ENCODE measurements around the gene NIPAL3.
"Not testable (repeated sequence)": the region's sequence is repeated elsewhere in the genome, so short reads cannot be mapped to it uniquely, and the experiment has no call there.

NIPAL3 gene

GRCh38 chr1:24508911-24509310 is 93.3 kb downstream of the NIPAL3 start:
- H3K23ac ChIP-seq (ENCODE audit: low read depth, low read length, poor library complexity) = no peak overlapping the region
- no peaks in the 10 kb centered on the region for H3K36me3 ChIP-seq (replicated peaks in 1 of 2; ENCODE audit: control insufficient read depth in 2 of 2, insufficient read depth in 2 of 2, low read length in 2 of 2)
- H3K9ac ChIP-seq (ENCODE audit: low read depth, low read length, poor library complexity) = no peak overlapping the region
- H3K27ac ChIP-seq (replicated peaks; ENCODE audit: low read length) = no peak overlapping the region
- H2BK12ac ChIP-seq (ENCODE audit: low read length) = no peak overlapping the region
- no peak overlapping the region for H2BK15ac ChIP-seq (ENCODE audit: low read length)
- H3K9me3 ChIP-seq (replicated peaks in 1 of 2; ENCODE audit: control insufficient read depth in 2 of 2, insufficient read depth in 1 of 2, low read depth in 1 of 2, low read length in 2 of 2) = peaks cover 0 to 2% of the 10 kb centered on the region in 2 donors
- H2AFZ ChIP-seq (ENCODE audit: low read length) = no peak overlapping the region
- H3K4me2 ChIP-seq (ENCODE audit: insufficient read depth, low read length, poor library complexity, severe bottlenecking) = no peak overlapping the region
- H3K4me1 ChIP-seq (ENCODE audit: control insufficient read depth in 2 of 2, insufficient read depth in 1 of 2, low read depth in 1 of 2, low read length in 2 of 2) = peaks cover 0 to 4% of the 10 kb centered on the region in 2 donors
- no peak overlapping the region for H3K18ac ChIP-seq (ENCODE audit: low read length)
- WGBS, 2 donors (ENCODE audit: extremely low coverage in 2 of 2, insufficient read length in 2 of 2, insufficient replicate concordance in 1 of 2) = no CpG with 5 or more reads among the region's 5 CpGs
- H4K91ac ChIP-seq (ENCODE audit: low read depth, low read length, poor library complexity) = no peak overlapping the region
- no peaks in the 10 kb centered on the region for H3K79me1 ChIP-seq (ENCODE audit: low read depth, low read length)
- H2BK5ac ChIP-seq (ENCODE audit: low read length) = no peak overlapping the region
- H3K27me3 ChIP-seq (ENCODE audit: control insufficient read depth in 3 of 3, insufficient read depth in 3 of 3, low read depth in 1 of 3, low read length in 3 of 3) = peaks cover 0 to 35% (median 2%) of the 10 kb centered on the region in 3 experiments
- H3K4me3 ChIP-seq (ENCODE audit: low read length in 2 of 2) = no peak overlapping the region
- no peak overlapping the region for H4K8ac ChIP-seq (ENCODE audit: low read depth, low read length)
- no peak overlapping the region for H2AK5ac ChIP-seq (ENCODE audit: low read depth, low read length)
- DNase-seq (ENCODE audit: low spot score) = no peak
- no peak overlapping the region for H3K14ac ChIP-seq (ENCODE audit: low read length)
- H2BK120ac ChIP-seq (ENCODE audit: low read depth, low read length) = no peak overlapping the region
- H3K4ac ChIP-seq (ENCODE audit: low read length) = no peak overlapping the region

- no peak overlapping the region for H3K14ac ChIP-seq (ENCODE audit: low read length)
- H2BK120ac ChIP-seq (ENCODE audit: low read depth, low read length) = no peak overlapping the region
- H2BK5ac ChIP-seq (ENCODE audit: low read length) = no peak overlapping the region
- DNase-seq (ENCODE audit: low spot score) = no peak
- H3K4me3 ChIP-seq (ENCODE audit: low read length in 2 of 2) = no peak overlapping the region
- H3K36me3 ChIP-seq (replicated peaks in 1 of 2; ENCODE audit: control insufficient read depth in 2 of 2, insufficient read depth in 2 of 2, low read length in 2 of 2) = no peaks in the 10 kb centered on the region
- H3K79me1 ChIP-seq (ENCODE audit: low read depth, low read length) = no peaks in the 10 kb centered on the region
- H2BK12ac ChIP-seq (ENCODE audit: low read length) = no peak overlapping the region
- no peak overlapping the region for H3K4ac ChIP-seq (ENCODE audit: low read length)
- H4K8ac ChIP-seq (ENCODE audit: low read depth, low read length) = no peak overlapping the region
- H3K9ac ChIP-seq (ENCODE audit: low read depth, low read length, poor library complexity) = no peak overlapping the region
- H4K91ac ChIP-seq (ENCODE audit: low read depth, low read length, poor library complexity) = no peak overlapping the region
- H2AK5ac ChIP-seq (ENCODE audit: low read depth, low read length) = no peak overlapping the region
- H3K27me3 ChIP-seq (ENCODE audit: control insufficient read depth in 3 of 3, insufficient read depth in 3 of 3, low read depth in 1 of 3, low read length in 3 of 3) = peaks cover 0 to 6% (median 0%) of the 10 kb centered on the region in 3 experiments
- no peak overlapping the region for H3K23ac ChIP-seq (ENCODE audit: low read depth, low read length, poor library complexity)
- no peak overlapping the region for H3K27ac ChIP-seq (replicated peaks; ENCODE audit: low read length)
- no peaks in the 10 kb centered on the region for H3K9me3 ChIP-seq (replicated peaks in 1 of 2; ENCODE audit: control insufficient read depth in 2 of 2, insufficient read depth in 1 of 2, low read depth in 1 of 2, low read length in 2 of 2)
- no peak overlapping the region for H2BK15ac ChIP-seq (ENCODE audit: low read length)
- no peak overlapping the region for H3K18ac ChIP-seq (ENCODE audit: low read length)
- H3K4me2 ChIP-seq (ENCODE audit: insufficient read depth, low read length, poor library complexity, severe bottlenecking) = no peak overlapping the region
- WGBS, 2 donors (ENCODE audit: extremely low coverage in 2 of 2, insufficient read length in 2 of 2, insufficient replicate concordance in 1 of 2) = no CpG with 5 or more reads among the region's 2 CpGs
- peaks cover 0 to 1% of the 10 kb centered on the region in 2 donors for H3K4me1 ChIP-seq (ENCODE audit: control insufficient read depth in 2 of 2, insufficient read depth in 1 of 2, low read depth in 1 of 2, low read length in 2 of 2)
- H2AFZ ChIP-seq (ENCODE audit: low read length) = no peak overlapping the region
Measured at GRCh38 chr1:24513706-24514105, 98.1 kb downstream of the NIPAL3 start.

- Histone ChIP-seq H2BK120ac (ENCODE audit: low read depth, low read length) (no peak overlapping the region), H2BK5ac (ENCODE audit: low read length) (no peak overlapping the region), H3K4me2 (ENCODE audit: insufficient read depth, low read length, poor library complexity, severe bottlenecking) (no peak overlapping the region), H4K8ac (ENCODE audit: low read depth, low read length) (no peak overlapping the region), H3K18ac (ENCODE audit: low read length) (no peak overlapping the region), H3K9ac (ENCODE audit: low read depth, low read length, poor library complexity) (no peak overlapping the region), H2BK12ac (ENCODE audit: low read length) (no peak overlapping the region), H2AK5ac (ENCODE audit: low read depth, low read length) (no peak overlapping the region), H3K36me3 (replicated peaks in 1 of 2; ENCODE audit: control insufficient read depth in 2 of 2, insufficient read depth in 2 of 2, low read length in 2 of 2) (no peaks in the 10 kb centered on the region), H3K4me1 (ENCODE audit: control insufficient read depth in 2 of 2, insufficient read depth in 1 of 2, low read depth in 1 of 2, low read length in 2 of 2) (peaks cover 0 to 1% of the 10 kb centered on the region in 2 donors), H3K27me3 (ENCODE audit: control insufficient read depth in 3 of 3, insufficient read depth in 3 of 3, low read depth in 1 of 3, low read length in 3 of 3) (peaks cover 0 to 6% (median 0%) of the 10 kb centered on the region in 3 experiments), H4K91ac (ENCODE audit: low read depth, low read length, poor library complexity) (no peak overlapping the region), H3K14ac (ENCODE audit: low read length) (no peak overlapping the region), H3K4ac (ENCODE audit: low read length) (no peak overlapping the region), H2AFZ (ENCODE audit: low read length) (no peak overlapping the region), H3K4me3 (ENCODE audit: low read length in 2 of 2) (no peak overlapping the region), H3K9me3 (replicated peaks in 1 of 2; ENCODE audit: control insufficient read depth in 2 of 2, insufficient read depth in 1 of 2, low read depth in 1 of 2, low read length in 2 of 2) (no peaks in the 10 kb centered on the region), H2BK15ac (ENCODE audit: low read length) (no peak overlapping the region), H3K79me1 (ENCODE audit: low read depth, low read length) (no peaks in the 10 kb centered on the region), H3K23ac (ENCODE audit: low read depth, low read length, poor library complexity) (no peak overlapping the region), H3K27ac (replicated peaks; ENCODE audit: low read length) (no peak overlapping the region)
- DNase-seq (ENCODE audit: low spot score) = no peak
- WGBS, 2 donors (ENCODE audit: extremely low coverage in 2 of 2, insufficient read length in 2 of 2, insufficient replicate concordance in 1 of 2) = no CpG with 5 or more reads among the region's 5 CpGs
Measured at GRCh38 chr1:24514946-24515345, 99.3 kb downstream of the NIPAL3 start.

DNA sequence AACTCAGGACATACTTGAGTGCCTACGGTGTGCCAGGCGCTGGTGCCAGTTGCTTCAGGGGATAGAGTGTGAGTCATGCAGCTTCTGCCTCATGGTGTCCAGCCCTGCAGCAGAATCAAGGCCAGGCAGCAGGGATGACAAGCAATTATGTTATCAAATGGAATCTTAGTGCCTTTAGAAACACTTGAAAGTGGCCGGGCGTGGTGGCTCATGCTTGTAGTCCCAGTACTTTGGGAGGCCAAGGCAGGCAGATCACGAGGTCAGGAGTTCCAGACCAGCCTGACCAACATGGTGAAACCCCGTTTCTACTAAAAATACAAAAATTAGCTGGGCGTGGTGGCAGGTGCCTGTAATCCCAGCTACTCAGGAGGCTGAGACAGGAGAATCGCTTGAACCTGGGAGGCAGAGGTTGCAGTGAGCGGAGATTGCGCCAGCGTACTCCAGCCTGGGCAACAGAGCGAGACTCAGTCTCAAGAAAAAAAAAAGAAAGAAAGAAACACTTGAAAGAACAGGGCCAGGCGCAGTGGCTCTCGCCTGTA is 100.1 kb downstream of the NIPAL3 start:
- not testable (repeated sequence) for H3K4ac ChIP-seq (ENCODE audit: low read length); H3K9ac ChIP-seq (ENCODE audit: low read depth, low read length, poor library complexity); H4K8ac ChIP-seq (ENCODE audit: low read depth, low read length); DNase-seq (ENCODE audit: low spot score); H2BK12ac ChIP-seq (ENCODE audit: low read length); H3K4me1 ChIP-seq (ENCODE audit: control insufficient read depth in 2 of 2, insufficient read depth in 1 of 2, low read depth in 1 of 2, low read length in 2 of 2); H3K18ac ChIP-seq (ENCODE audit: low read length); H3K9me3 ChIP-seq (replicated peaks in 1 of 2; ENCODE audit: control insufficient read depth in 2 of 2, insufficient read depth in 1 of 2, low read depth in 1 of 2, low read length in 2 of 2); H3K79me1 ChIP-seq (ENCODE audit: low read depth, low read length); H2AK5ac ChIP-seq (ENCODE audit: low read depth, low read length); H4K91ac ChIP-seq (ENCODE audit: low read depth, low read length, poor library complexity); H3K27ac ChIP-seq (replicated peaks; ENCODE audit: low read length); H3K36me3 ChIP-seq (replicated peaks in 1 of 2; ENCODE audit: control insufficient read depth in 2 of 2, insufficient read depth in 2 of 2, low read length in 2 of 2); H3K14ac ChIP-seq (ENCODE audit: low read length); H3K27me3 ChIP-seq (ENCODE audit: control insufficient read depth in 3 of 3, insufficient read depth in 3 of 3, low read depth in 1 of 3, low read length in 3 of 3); H2BK5ac ChIP-seq (ENCODE audit: low read length); H2AFZ ChIP-seq (ENCODE audit: low read length); H2BK120ac ChIP-seq (ENCODE audit: low read depth, low read length); H3K4me2 ChIP-seq (ENCODE audit: insufficient read depth, low read length, poor library complexity, severe bottlenecking); H3K23ac ChIP-seq (ENCODE audit: low read depth, low read length, poor library complexity); H2BK15ac ChIP-seq (ENCODE audit: low read length)
- no CpG with 5 or more reads among the region's 14 CpGs for WGBS, 2 donors (ENCODE audit: extremely low coverage in 2 of 2, insufficient read length in 2 of 2, insufficient replicate concordance in 1 of 2)
- peak overlapping the region in 1 of 2 donors; percentile 63 for H3K4me3 ChIP-seq (ENCODE audit: low read length in 2 of 2)
